ENCODE measurements around the gene NR1H2.

- no peak for TF ChIP-seq POLR2AphosphoS5 (IDR thresholded peaks at IDR 0.05; ENCODE audit: low read depth, low read length)
- TF ChIP-seq, protein P1, sequence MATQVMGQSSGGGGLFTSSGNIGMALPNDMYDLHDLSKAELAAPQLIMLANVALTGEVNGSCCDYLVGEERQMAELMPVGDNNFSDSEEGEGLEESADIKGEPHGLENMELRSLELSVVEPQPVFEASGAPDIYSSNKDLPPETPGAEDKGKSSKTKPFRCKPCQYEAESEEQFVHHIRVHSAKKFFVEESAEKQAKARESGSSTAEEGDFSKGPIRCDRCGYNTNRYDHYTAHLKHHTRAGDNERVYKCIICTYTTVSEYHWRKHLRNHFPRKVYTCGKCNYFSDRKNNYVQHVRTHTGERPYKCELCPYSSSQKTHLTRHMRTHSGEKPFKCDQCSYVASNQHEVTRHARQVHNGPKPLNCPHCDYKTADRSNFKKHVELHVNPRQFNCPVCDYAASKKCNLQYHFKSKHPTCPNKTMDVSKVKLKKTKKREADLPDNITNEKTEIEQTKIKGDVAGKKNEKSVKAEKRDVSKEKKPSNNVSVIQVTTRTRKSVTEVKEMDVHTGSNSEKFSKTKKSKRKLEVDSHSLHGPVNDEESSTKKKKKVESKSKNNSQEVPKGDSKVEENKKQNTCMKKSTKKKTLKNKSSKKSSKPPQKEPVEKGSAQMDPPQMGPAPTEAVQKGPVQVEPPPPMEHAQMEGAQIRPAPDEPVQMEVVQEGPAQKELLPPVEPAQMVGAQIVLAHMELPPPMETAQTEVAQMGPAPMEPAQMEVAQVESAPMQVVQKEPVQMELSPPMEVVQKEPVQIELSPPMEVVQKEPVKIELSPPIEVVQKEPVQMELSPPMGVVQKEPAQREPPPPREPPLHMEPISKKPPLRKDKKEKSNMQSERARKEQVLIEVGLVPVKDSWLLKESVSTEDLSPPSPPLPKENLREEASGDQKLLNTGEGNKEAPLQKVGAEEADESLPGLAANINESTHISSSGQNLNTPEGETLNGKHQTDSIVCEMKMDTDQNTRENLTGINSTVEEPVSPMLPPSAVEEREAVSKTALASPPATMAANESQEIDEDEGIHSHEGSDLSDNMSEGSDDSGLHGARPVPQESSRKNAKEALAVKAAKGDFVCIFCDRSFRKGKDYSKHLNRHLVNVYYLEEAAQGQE (IDR thresholded peaks at IDR 0.05; ENCODE audit: insufficient read depth in 1 of 2, low read depth in 2 of 2, low read length in 2 of 2): no peak
Measured at GRCh38 chr19:50368649-50369570, 7.3 kb upstream of the NR1H2 start.

All from PFSK-1 (cell line).